HG03025 (cell line): Measurements from ENCODE around the gene SHLD3.
"Not testable (repeated sequence)": the region's sequence is repeated elsewhere in the genome, so short reads cannot be mapped to it uniquely, and the experiment has no call there.

ENCODE experiments used
- ATAC-seq: cut with Tn5 transposase; IDR thresholded peaks from one replicate; pipeline ENCODE4 v1.9.1; 2021; ENCODE audit warnings: mild to moderate bottlenecking, moderate library complexity; ENCODE audit not compliant: unreplicated experiment, low FRiP score

Gene SHLD3

DNA sequence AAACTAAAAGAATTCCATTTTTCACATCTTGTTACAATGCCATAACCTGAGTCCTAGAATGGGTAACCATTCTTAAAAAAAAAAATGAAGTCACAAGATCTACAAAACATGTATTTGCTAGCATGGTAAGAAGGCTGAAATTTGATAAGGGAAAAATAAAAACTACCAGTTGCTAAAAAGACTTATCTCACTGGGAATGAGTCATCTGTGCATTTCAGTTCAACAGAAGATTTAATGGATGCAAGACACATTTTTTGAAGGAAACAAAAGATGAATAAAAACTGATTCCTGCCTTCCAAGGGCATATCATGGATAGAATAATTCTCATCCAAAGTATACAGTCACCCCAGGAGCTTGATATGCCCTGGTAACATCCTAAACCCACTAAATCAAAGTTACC lies 49.9 kb downstream of the SHLD3 start:
- no peak for ATAC-seq

DNA sequence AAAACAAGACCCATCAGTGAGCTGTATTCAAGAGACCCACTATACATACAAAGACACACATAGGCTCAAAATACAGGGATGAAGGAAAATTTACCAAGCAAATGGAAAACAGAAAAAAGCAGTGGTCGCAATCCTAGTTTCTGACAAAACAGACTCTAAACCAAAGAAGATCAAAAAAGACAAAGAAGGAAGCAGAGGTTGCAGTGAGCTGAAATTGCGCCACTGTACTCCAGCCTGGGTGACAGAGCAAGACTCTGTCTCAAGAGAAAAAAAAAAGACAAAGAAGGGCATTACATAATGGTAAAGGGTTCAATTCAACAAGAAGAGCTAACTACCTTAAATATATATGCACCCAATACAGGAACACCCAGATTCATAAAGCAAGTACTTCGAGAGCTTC lies 51.2 kb downstream of the SHLD3 start:
- not testable (repeated sequence) for ATAC-seq
